ENCODE measurements around the gene MRPL53. TPM values are rescaled to one million over a fixed set of nuclear protein-coding genes. Genes with fewer than 3 reads are reported as not detected.
A peak's percentile ranks its signal among the peaks of the same experiment; 100 is the strongest.

MRPL53 gene
- total and polyA plus RNA-seq, 2 of the 13 experiments (the other 11 are each of a cell fraction or from before 2014, with no cell fraction given): 34.3 to 51.9 TPM

DNA sequence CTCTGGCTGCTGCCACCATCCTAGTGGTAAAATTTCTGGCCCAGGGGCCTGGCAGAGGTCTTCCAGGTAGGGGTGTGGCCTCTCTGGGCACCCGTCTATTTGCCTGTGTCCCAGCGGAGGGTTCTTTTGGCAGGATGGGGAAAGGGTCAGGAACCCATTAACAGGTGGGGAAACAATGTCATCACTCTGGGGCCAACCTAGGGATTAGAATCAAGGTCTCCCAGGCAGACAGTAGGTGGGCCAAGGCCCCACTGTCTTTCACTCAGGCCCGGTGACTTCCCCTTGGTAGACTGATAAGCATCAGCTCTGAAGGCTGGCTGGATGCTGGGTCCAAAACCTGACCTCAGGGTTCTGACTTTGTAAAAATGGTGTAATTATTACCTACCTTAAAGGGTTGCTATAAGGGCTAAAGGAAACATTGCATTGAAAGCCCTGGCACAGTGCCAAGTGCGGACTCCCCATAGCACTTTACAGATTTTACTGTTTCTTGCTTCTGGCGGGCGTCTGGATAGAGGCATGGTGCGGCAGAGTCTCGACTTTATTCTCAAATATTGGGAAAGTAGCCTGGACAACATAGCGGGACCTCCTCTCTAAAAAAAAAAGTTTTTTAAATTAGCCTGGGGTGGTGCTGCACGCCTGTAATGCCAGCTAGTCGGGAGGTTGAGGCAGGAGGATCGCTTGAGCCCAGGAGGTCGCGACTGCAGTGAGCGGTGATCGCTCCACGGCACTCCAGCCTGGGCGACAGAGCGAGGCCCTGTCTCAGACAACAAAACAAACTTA is 24.7 kb upstream of the MRPL53 start (continued):
- TF ChIP-seq MTF1 (CRISPR knock-in tag; IDR thresholded peaks at IDR 0.05) (no peak), MBNL3 (CRISPR knock-in tag; conservative IDR thresholded peaks at IDR 0.05) (no peak), ZNF883 (CRISPR knock-in tag; IDR thresholded peaks at IDR 0.05; ENCODE audit: not compliant biosample characterization) (no peak), FOXA1 (IDR thresholded peaks at IDR 0.05) (no peak), FOXA1 (CRISPR knock-in tag; IDR thresholded peaks at IDR 0.05) (no peak), ZMYM3 (CRISPR knock-in tag; IDR thresholded peaks at IDR 0.05) (no peak), ZNF703 (CRISPR knock-in tag; IDR thresholded peaks at IDR 0.05; ENCODE audit: borderline replicate concordance) (no peak), TARDBP (CRISPR knock-in tag; IDR thresholded peaks at IDR 0.05) (no peak; the same call in 1 of the 2 replicates), NFYC (CRISPR knock-in tag; IDR thresholded peaks at IDR 0.05) (no peak), FOXO1 (CRISPR knock-in tag; IDR thresholded peaks at IDR 0.05) (no peak), PHF8 (CRISPR knock-in tag; IDR thresholded peaks at IDR 0.05) (no peak; the same call in none of the 2 replicates), TEAD3 (CRISPR knock-in tag; optimal IDR thresholded peaks at IDR 0.05; ENCODE audit: borderline replicate concordance) (no peak), IRF2 (CRISPR knock-in tag; IDR thresholded peaks at IDR 0.05) (peak; percentile 9; the same call in 1 of the 2 replicates)
- TF ChIP-seq, protein P1, sequence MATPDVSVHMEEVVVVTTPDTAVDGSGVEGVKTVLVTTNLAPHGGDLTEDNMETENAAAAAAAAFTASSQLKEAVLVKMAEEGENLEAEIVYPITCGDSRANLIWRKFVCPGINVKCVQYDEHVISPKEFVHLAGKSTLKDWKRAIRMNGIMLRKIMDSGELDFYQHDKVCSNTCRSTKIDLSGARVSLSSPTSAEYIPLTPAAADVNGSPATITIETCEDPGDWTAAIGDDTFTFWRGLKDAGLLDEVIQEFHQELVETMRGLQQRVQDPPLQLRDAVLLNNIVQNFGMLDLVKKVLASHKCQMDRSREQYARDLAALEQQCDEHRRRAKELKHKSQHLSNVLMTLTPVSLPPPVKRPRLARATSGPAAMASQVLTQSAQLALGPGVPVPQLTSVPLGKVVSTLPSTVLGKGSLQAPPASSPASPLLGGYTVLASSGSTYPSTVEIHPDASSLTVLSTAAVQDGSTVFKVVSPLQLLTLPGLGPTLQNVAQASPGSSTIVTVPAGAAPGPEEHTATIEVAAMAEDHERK (CRISPR knock-in tag; IDR thresholded peaks at IDR 0.05; ENCODE audit: low read depth): no peak
- TF ChIP-seq, protein P2, sequence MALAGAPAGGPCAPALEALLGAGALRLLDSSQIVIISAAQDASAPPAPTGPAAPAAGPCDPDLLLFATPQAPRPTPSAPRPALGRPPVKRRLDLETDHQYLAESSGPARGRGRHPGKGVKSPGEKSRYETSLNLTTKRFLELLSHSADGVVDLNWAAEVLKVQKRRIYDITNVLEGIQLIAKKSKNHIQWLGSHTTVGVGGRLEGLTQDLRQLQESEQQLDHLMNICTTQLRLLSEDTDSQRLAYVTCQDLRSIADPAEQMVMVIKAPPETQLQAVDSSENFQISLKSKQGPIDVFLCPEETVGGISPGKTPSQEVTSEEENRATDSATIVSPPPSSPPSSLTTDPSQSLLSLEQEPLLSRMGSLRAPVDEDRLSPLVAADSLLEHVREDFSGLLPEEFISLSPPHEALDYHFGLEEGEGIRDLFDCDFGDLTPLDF (CRISPR knock-in tag; IDR thresholded peaks at IDR 0.05): no peak; the same call in 1 of the 2 replicates
- TF ChIP-seq, protein P3, sequence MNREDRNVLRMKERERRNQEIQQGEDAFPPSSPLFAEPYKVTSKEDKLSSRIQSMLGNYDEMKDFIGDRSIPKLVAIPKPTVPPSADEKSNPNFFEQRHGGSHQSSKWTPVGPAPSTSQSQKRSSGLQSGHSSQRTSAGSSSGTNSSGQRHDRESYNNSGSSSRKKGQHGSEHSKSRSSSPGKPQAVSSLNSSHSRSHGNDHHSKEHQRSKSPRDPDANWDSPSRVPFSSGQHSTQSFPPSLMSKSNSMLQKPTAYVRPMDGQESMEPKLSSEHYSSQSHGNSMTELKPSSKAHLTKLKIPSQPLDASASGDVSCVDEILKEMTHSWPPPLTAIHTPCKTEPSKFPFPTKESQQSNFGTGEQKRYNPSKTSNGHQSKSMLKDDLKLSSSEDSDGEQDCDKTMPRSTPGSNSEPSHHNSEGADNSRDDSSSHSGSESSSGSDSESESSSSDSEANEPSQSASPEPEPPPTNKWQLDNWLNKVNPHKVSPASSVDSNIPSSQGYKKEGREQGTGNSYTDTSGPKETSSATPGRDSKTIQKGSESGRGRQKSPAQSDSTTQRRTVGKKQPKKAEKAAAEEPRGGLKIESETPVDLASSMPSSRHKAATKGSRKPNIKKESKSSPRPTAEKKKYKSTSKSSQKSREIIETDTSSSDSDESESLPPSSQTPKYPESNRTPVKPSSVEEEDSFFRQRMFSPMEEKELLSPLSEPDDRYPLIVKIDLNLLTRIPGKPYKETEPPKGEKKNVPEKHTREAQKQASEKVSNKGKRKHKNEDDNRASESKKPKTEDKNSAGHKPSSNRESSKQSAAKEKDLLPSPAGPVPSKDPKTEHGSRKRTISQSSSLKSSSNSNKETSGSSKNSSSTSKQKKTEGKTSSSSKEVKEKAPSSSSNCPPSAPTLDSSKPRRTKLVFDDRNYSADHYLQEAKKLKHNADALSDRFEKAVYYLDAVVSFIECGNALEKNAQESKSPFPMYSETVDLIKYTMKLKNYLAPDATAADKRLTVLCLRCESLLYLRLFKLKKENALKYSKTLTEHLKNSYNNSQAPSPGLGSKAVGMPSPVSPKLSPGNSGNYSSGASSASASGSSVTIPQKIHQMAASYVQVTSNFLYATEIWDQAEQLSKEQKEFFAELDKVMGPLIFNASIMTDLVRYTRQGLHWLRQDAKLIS (CRISPR knock-in tag; IDR thresholded peaks at IDR 0.05): no peak

Measured in HepG2 (cell line).